Gastrocnemius medialis (tissue), 4 donors: ENCODE measurements around the gene EP400.

Experiments used
- POLR2A ChIP-seq, 2 donors: fragments of 450-650 bp; IDR thresholded peaks; one replicate each; pipeline ENCODE4 v1.6.1; 2017; ENCODE audit warnings: antibody characterized with exemption in 2 of 2, mild to moderate bottlenecking in 2 of 2, moderate library complexity in 2 of 2
- TF ChIP-seq, protein P1 (sequence below), 5 experiments: fragments of 450-650 bp in 3 of 5; fragments of 200-600 bp in 2 of 5; sonication (generic) in 2 of 5; IDR thresholded peaks in 4 of 5; conservative IDR thresholded peaks in 1 of 5; 1 replicate in 4 of 5; 2 replicates in 1 of 5; pipeline ENCODE4 v1.5.1; 2016 to 2019; ENCODE audit warnings: antibody characterized with exemption in 5 of 5, mild to moderate bottlenecking in 3 of 5, moderate library complexity in 3 of 5

GRCh38 chr12:132077322-132078100 is 127.8 kb downstream of the EP400 start:
- TF ChIP-seq POLR2A (IDR thresholded peaks at IDR 0.05), result no peak
- TF ChIP-seq, protein P1, sequence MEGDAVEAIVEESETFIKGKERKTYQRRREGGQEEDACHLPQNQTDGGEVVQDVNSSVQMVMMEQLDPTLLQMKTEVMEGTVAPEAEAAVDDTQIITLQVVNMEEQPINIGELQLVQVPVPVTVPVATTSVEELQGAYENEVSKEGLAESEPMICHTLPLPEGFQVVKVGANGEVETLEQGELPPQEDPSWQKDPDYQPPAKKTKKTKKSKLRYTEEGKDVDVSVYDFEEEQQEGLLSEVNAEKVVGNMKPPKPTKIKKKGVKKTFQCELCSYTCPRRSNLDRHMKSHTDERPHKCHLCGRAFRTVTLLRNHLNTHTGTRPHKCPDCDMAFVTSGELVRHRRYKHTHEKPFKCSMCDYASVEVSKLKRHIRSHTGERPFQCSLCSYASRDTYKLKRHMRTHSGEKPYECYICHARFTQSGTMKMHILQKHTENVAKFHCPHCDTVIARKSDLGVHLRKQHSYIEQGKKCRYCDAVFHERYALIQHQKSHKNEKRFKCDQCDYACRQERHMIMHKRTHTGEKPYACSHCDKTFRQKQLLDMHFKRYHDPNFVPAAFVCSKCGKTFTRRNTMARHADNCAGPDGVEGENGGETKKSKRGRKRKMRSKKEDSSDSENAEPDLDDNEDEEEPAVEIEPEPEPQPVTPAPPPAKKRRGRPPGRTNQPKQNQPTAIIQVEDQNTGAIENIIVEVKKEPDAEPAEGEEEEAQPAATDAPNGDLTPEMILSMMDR (IDR thresholded peaks at IDR 0.05 in 4 of 5, conservative IDR thresholded peaks at IDR 0.05 in 1 of 5), result no peak
